SK-N-SH (cell line): ENCODE results near the gene THSD7B. TPM values are rescaled to one million over a fixed set of nuclear protein-coding genes. Genes with fewer than 3 reads are reported as not detected.

Experiments
- CTCF ChIA-PET: fragments of 300-600, 350-600 bp; formaldehyde crosslinking; extraction: SDS; loops from one replicate; lab custom pipeline; 2021; lab: Yijun Ruan, JAX
- POLR2A ChIA-PET: fragments of 350-600 bp; sonication (Branson Sonifier 250); formaldehyde crosslinking; extraction: SDS; loops from one replicate; lab custom pipeline; 2020; ENCODE audit warnings: antibody characterized with exemption, inconsistent platforms; lab: Yijun Ruan, JAX
- DNase-seq: peaks from one replicate; pipeline ENCODE4 v3.0.0; 2012
- H2AFZ ChIP-seq: fragments of 200-600 bp; sonication (generic); 2 replicates; pipeline ENCODE4 v1.8.1; 2016; ENCODE audit warnings: antibody characterized with exemption, mild to moderate bottlenecking, low read depth
- H3F3A ChIP-seq: fragments of 200-600 bp; sonication (generic); replicated peaks from 2 replicates; pipeline ENCODE3; 2016; ENCODE audit warnings: antibody characterized with exemption, mild to moderate bottlenecking; ENCODE audit not compliant: insufficient read depth
- H3K27ac ChIP-seq, 2 experiments: fragments of 200-500 bp in 1 of 2; fragments of 200-600 bp in 1 of 2; sonication (Bioruptor generic) in 1 of 2; sonication (generic), shearing (Covaris generic) in 1 of 2; 2 replicates each; pipeline versions ENCODE4 v1.5.1 to v1.6.1; 2014 to 2016; ENCODE audit warnings: low read depth in 2 of 2, inconsistent platforms in 1 of 2, low read length in 1 of 2, mild to moderate bottlenecking in 1 of 2, mixed read lengths in 1 of 2
- H3K27me3 ChIP-seq: fragments of 200-600 bp; sonication (generic), shearing (Covaris generic); 2 replicates; pipeline ENCODE4 v1.6.1; 2016; ENCODE audit warnings: mixed run types; ENCODE audit not compliant: insufficient read depth
- H3K36me3 ChIP-seq, 2 experiments: fragments of 200-500 bp in 1 of 2; fragments of 200-600 bp in 1 of 2; sonication (Bioruptor generic) in 1 of 2; sonication (generic) in 1 of 2; replicated peaks in 1 of 2; 2 replicates each; pipeline versions ENCODE3 to v1.5.1; 2014 to 2016; ENCODE audit warnings: low read length in 1 of 2, mild to moderate bottlenecking in 1 of 2; ENCODE audit not compliant: insufficient read depth in 2 of 2, control insufficient read depth in 1 of 2
- H3K4me1 ChIP-seq, 2 experiments: fragments of 200-500 bp in 1 of 2; fragments of 200-600 bp in 1 of 2; sonication (Bioruptor generic) in 1 of 2; sonication (generic), shearing (Covaris generic) in 1 of 2; 2 replicates each; pipeline versions ENCODE4 v1.5.1 to v1.6.1; 2014 to 2016; ENCODE audit warnings: low read depth in 1 of 2, low read length in 1 of 2, mixed run types in 1 of 2; ENCODE audit not compliant: insufficient read depth in 2 of 2, control insufficient read depth in 1 of 2
- H3K4me2 ChIP-seq: fragments of 200-600 bp; sonication (generic), shearing (Covaris generic); 2 replicates; pipeline ENCODE4 v1.6.1; 2017; ENCODE audit warnings: mixed run types
- H3K4me3 ChIP-seq, 2 experiments: fragments of 200-500 bp in 1 of 2; fragments of 200-600 bp in 1 of 2; sonication (Bioruptor generic) in 1 of 2; sonication (generic), shearing (Covaris generic) in 1 of 2; 2 replicates each; pipeline versions ENCODE4 v1.5.1 to v1.8.1; 2014 to 2016; ENCODE audit warnings: low read depth in 2 of 2, inconsistent platforms in 1 of 2, low read length in 1 of 2, mild to moderate bottlenecking in 1 of 2, mixed read lengths in 1 of 2, moderate library complexity in 1 of 2
- H3K79me2 ChIP-seq: fragments of 200-600 bp; sonication (generic); 2 replicates; pipeline ENCODE4 v1.8.1; 2017; ENCODE audit warnings: mild to moderate bottlenecking; ENCODE audit not compliant: insufficient read depth
- H3K9ac ChIP-seq: fragments of 200-600 bp; sonication (generic); 2 replicates; pipeline ENCODE4 v1.6.1; 2017; ENCODE audit warnings: mixed run types
- H3K9me2 ChIP-seq: fragments of 200-600 bp; sonication (generic); 2 replicates; pipeline ENCODE4 v1.6.1; 2017; ENCODE audit warnings: mixed run types
- H3K9me3 ChIP-seq: fragments of 200-600 bp; sonication (generic); 2 replicates; pipeline ENCODE4 v1.6.1; 2017; ENCODE audit warnings: mixed run types, mild to moderate bottlenecking, moderate library complexity
- H4K20me1 ChIP-seq: fragments of 200-600 bp; sonication (generic); 2 replicates; pipeline ENCODE4 v1.6.1; 2017; ENCODE audit warnings: mild to moderate bottlenecking, mixed run types; ENCODE audit not compliant: insufficient read depth
- ELF1 ChIP-seq: IDR thresholded peaks from 2 replicates; pipeline ENCODE4 v1.4.0; 2012
- EP300 ChIP-seq, 2 experiments: IDR thresholded peaks; 2 replicates each; pipeline versions ENCODE4 v1.4.0 to v1.6.1; 2012; ENCODE audit warnings: borderline replicate concordance in 1 of 2, low read depth in 1 of 2, low read length in 1 of 2
- FOSL2 ChIP-seq: IDR thresholded peaks from 2 replicates; pipeline ENCODE4 v1.4.0; 2012; ENCODE audit warnings: low read depth, mild to moderate bottlenecking, moderate library complexity, borderline replicate concordance
- FOXM1 ChIP-seq: IDR thresholded peaks from 2 replicates; pipeline ENCODE4 v1.4.0; 2012; ENCODE audit warnings: low read depth, mild to moderate bottlenecking
- GABPA ChIP-seq: IDR thresholded peaks from 2 replicates; pipeline ENCODE4 v1.4.0; 2012; ENCODE audit warnings: low read depth, mild to moderate bottlenecking
- JUND ChIP-seq: IDR thresholded peaks from 2 replicates; pipeline ENCODE4 v1.4.0; 2012
- MXI1 ChIP-seq: IDR thresholded peaks from 2 replicates; pipeline ENCODE4 v1.6.1; 2012; ENCODE audit warnings: mild to moderate bottlenecking, low read depth, low read length, improper control_type of control experiment
- NRF1 ChIP-seq: IDR thresholded peaks from 2 replicates; pipeline ENCODE4 v1.6.1; 2012; ENCODE audit warnings: low read depth, mild to moderate bottlenecking, low read length
- POLR2AphosphoS5 ChIP-seq: IDR thresholded peaks from 2 replicates; pipeline ENCODE4 v1.6.1; 2012; ENCODE audit warnings: low read depth, low read length
- RCOR1 ChIP-seq: fragments of 150-350 bp; IDR thresholded peaks from 2 replicates; pipeline ENCODE4 v1.6.1; 2017; ENCODE audit warnings: antibody characterized with exemption, low read length
- REST ChIP-seq: IDR thresholded peaks from 2 replicates; pipeline ENCODE4 v1.6.1; 2012; ENCODE audit warnings: mild to moderate bottlenecking, low read depth, low read length, moderate library complexity
- RXRA ChIP-seq: IDR thresholded peaks from 2 replicates; pipeline ENCODE4 v1.4.0; 2012; ENCODE audit warnings: low read depth, mild to moderate bottlenecking, borderline replicate concordance
- SMC3 ChIP-seq: IDR thresholded peaks from 2 replicates; pipeline ENCODE4 v1.6.1; 2012; ENCODE audit warnings: low read depth, low read length, improper control_type of control experiment
- TAF1 ChIP-seq: IDR thresholded peaks from 2 replicates; pipeline ENCODE4 v1.6.1; 2012; ENCODE audit warnings: low read depth, mild to moderate bottlenecking, low read length, moderate library complexity, borderline replicate concordance
- TCF12 ChIP-seq: IDR thresholded peaks from 2 replicates; pipeline ENCODE4 v1.4.0; 2012
- YY1 ChIP-seq: IDR thresholded peaks from 2 replicates; pipeline ENCODE4 v1.4.0; 2012; ENCODE audit warnings: low read depth, mild to moderate bottlenecking
- WGBS: methylation state at CpG from one replicate; pipeline ENCODE4 v1.1.6; 2017; ENCODE audit warnings: low lambda C conversion rate; 5-methylcytosine and 5-hydroxymethylcytosine counted together
- polyA plus RNA-seq, 3 experiments: library from polyadenylated mRNA; depleted of rRNA; stranded (reverse); fragments of >200 nt; gene quantifications; 2 replicates each; pipeline ENCODE4 v1.2.3, GENCODE V29; 2012

The THSD7B gene
- polyA plus RNA-seq, 1 of the 3 experiments (the other 2 are of a cell fraction), result not detected

- Histone ChIP-seq H3K4me2 (no peak overlapping the region), H3K79me2 (no peaks in the 10 kb centered on the region), H3K9ac (no peak overlapping the region), H3F3A (no peaks in the 10 kb centered on the region), H2AFZ (no peak overlapping the region), H3K4me3 (no peak overlapping the region), H3K27me3 (no peaks in the 10 kb centered on the region)
- WGBS, result 29% methylated on average over 1 of the region's 1 CpG
- POLR2A ChIA-PET, result no interaction called here
- TF ChIP-seq JUND (no peak), RXRA (no peak), GABPA (no peak), RCOR1 (no peak), EP300 (IDR thresholded peaks at IDR 0.05; ENCODE audit: borderline replicate concordance in 1 of 2, low read depth in 1 of 2, low read length in 1 of 2) (no peak)
- TF ChIP-seq, all 33 proteins: peak for 0
- no peak for DNase-seq
- H3K27ac ChIP-seq, result no peak overlapping the region
- no peaks in the 10 kb centered on the region for H4K20me1 ChIP-seq
- no peaks in the 10 kb centered on the region for H3K4me1 ChIP-seq
- no peaks in the 10 kb centered on the region for H3K36me3 ChIP-seq
- H3K9me3 ChIP-seq, result no peaks in the 10 kb centered on the region
- H3K9me2 ChIP-seq, result no peaks in the 10 kb centered on the region
- CTCF ChIA-PET, result interaction anchor here (0.7 to 7.6 kb wide), 2 partner anchors 8 to 904 kb away, joined by 3 to 64 read pairs; no protein-coding TSS in a partner anchor
Observed at GRCh38 chr2:136935119-136935518, 169.8 kb downstream of the THSD7B start.

- Histone ChIP-seq H4K20me1 (no peaks in the 10 kb centered on the region), H3F3A (no peaks in the 10 kb centered on the region), H3K27me3 (no peaks in the 10 kb centered on the region), H3K9ac (no peak overlapping the region), H3K79me2 (no peaks in the 10 kb centered on the region), H2AFZ (no peak overlapping the region), H3K4me1 (no peaks in the 10 kb centered on the region)
- CTCF ChIA-PET, result interaction anchor here (0.7 kb wide), 1 partner anchor 22 kb away, joined by 4 read pairs; no protein-coding TSS in a partner anchor
- POLR2A ChIA-PET, result no interaction called here
- no peak for TF ChIP-seq FOSL2
- TF ChIP-seq JUND, result no peak
- no peak for TF ChIP-seq RXRA
- no peak for TF ChIP-seq SMC3
- no peak for TF ChIP-seq FOXM1
- no peak for TF ChIP-seq TAF1
- TF ChIP-seq REST, result no peak
- TF ChIP-seq EP300 (IDR thresholded peaks at IDR 0.05; ENCODE audit: borderline replicate concordance in 1 of 2, low read depth in 1 of 2, low read length in 1 of 2), result no peak
- TF ChIP-seq POLR2AphosphoS5, result no peak
- no peak for TF ChIP-seq YY1
- TF ChIP-seq MXI1, result no peak
- no peak for TF ChIP-seq ELF1
- TF ChIP-seq TCF12, result no peak
- TF ChIP-seq NRF1, result no peak
- TF ChIP-seq, all 33 proteins: peak for 0
- Histone ChIP-seq H3K9me2 (no peaks in the 10 kb centered on the region), H3K9me3 (no peaks in the 10 kb centered on the region), H3K4me3 (no peak overlapping the region), H3K36me3 (no peaks in the 10 kb centered on the region), H3K4me2 (no peak overlapping the region), H3K27ac (no peak overlapping the region)
- no peak for DNase-seq
- WGBS, result 8% methylated on average over 1 of the region's 1 CpG
Observed at GRCh38 chr2:136956050-136956449, 190.7 kb downstream of the THSD7B start.
